H1 (cell line): Measurements from ENCODE around the gene PPP4R1. TPM values are rescaled to one million over a fixed set of nuclear protein-coding genes. Genes with fewer than 3 reads are reported as not detected.

Experiments used
- CTCF ChIA-PET: fragments of 300-600 bp; sonication (Branson Sonifier 250); formaldehyde crosslinking; loops from one replicate; lab custom pipeline; 2021; ENCODE audit not compliant: partially characterized antibody; lab: Charles Lee
- POLR2A ChIA-PET: fragments of 300-600 bp; sonication (Branson Sonifier 250); formaldehyde crosslinking; loops from one replicate; lab custom pipeline; 2021; ENCODE audit warnings: inconsistent platforms; ENCODE audit not compliant: partially characterized antibody; lab: Charles Lee
- DNase-seq, 2 experiments: peaks; one replicate each; pipeline versions ENCODE4 v3.0.0 to v3.0.0-alpha.2; 2010 to 2022; ENCODE audit warnings: low spot score in 2 of 2, low read depth in 1 of 2, mixed read lengths in 1 of 2
- FAIRE-seq: peaks from 2 replicates; lab custom pipeline; 2011; peaks lifted over from hg19 to GRCh38; lab: Jason Lieb, UNC
- H2AFZ ChIP-seq: 2 replicates; pipeline ENCODE4 v1.8.1; 2012; ENCODE audit warnings: low read length, inconsistent platforms
- H2AK5ac ChIP-seq: 2 replicates; pipeline ENCODE4 v1.6.1; 2013; ENCODE audit warnings: low read depth, low read length
- H2BK120ac ChIP-seq: replicated peaks from 2 replicates; pipeline ENCODE3; 2013; ENCODE audit warnings: low read depth, low read length, inconsistent platforms
- H2BK12ac ChIP-seq: 2 replicates; pipeline ENCODE4 v1.6.1; 2013; ENCODE audit warnings: low read depth, low read length
- H2BK15ac ChIP-seq: 2 replicates; pipeline ENCODE4 v1.6.1; 2013; ENCODE audit warnings: low read length
- H2BK20ac ChIP-seq: 2 replicates; pipeline ENCODE4 v1.6.1; 2013; ENCODE audit warnings: low read length
- H2BK5ac ChIP-seq: 2 replicates; pipeline ENCODE4 v1.6.1; 2013; ENCODE audit warnings: low read depth, low read length
- H3K14ac ChIP-seq: 2 replicates; pipeline ENCODE4 v1.6.1; 2013; ENCODE audit warnings: inconsistent platforms; ENCODE audit not compliant: insufficient read length
- H3K18ac ChIP-seq: 2 replicates; pipeline ENCODE4 v1.6.1; 2013; ENCODE audit warnings: low read length; ENCODE audit errors: extremely low read depth
- H3K23ac ChIP-seq: 2 replicates; pipeline ENCODE4 v1.6.1; 2013; ENCODE audit warnings: inconsistent platforms; ENCODE audit not compliant: insufficient read length
- H3K23me2 ChIP-seq: 2 replicates; pipeline ENCODE4 v1.6.1; 2013; ENCODE audit warnings: low read depth, low read length
- H3K27ac ChIP-seq: 2 replicates; pipeline ENCODE4 v1.6.1; 2011; ENCODE audit warnings: low read depth, low read length, inconsistent platforms
- H3K27me3 ChIP-seq, 4 experiments: replicated peaks in 1 of 4; 1 replicate in 1 of 4; 2 replicates in 3 of 4; pipeline versions ENCODE4 v1.6.1 to v1.8.1; 2011 to 2013; ENCODE audit warnings: low read length in 3 of 4, mild to moderate bottlenecking in 3 of 4, inconsistent platforms in 2 of 4, mixed read lengths in 2 of 4, moderate library complexity in 1 of 4; ENCODE audit not compliant: control insufficient read depth in 3 of 4, insufficient read depth in 3 of 4; ENCODE audit errors: extremely low read depth in 1 of 4
- H3K36me3 ChIP-seq, 4 experiments: 2 replicates each; pipeline versions ENCODE4 v1.6.1 to v1.8.1; 2011 to 2013; ENCODE audit warnings: mild to moderate bottlenecking in 4 of 4, low read length in 3 of 4, moderate library complexity in 2 of 4, control low read depth in 1 of 4, inconsistent platforms in 1 of 4; ENCODE audit not compliant: insufficient read depth in 4 of 4, control insufficient read depth in 2 of 4
- H3K4ac ChIP-seq: replicated peaks from 2 replicates; pipeline ENCODE3; 2013; ENCODE audit warnings: low read length, low read depth, mixed read lengths, inconsistent platforms; ENCODE audit not compliant: insufficient read length
- H3K4me1 ChIP-seq, 4 experiments: replicated peaks in 1 of 4; 1 replicate in 1 of 4; 2 replicates in 3 of 4; pipeline versions ENCODE4 v1.6.1 to v1.8.1; 2011 to 2013; ENCODE audit warnings: low read length in 3 of 4, inconsistent platforms in 2 of 4, mixed read lengths in 1 of 4; ENCODE audit not compliant: insufficient read depth in 4 of 4, control insufficient read depth in 3 of 4
- H3K4me2 ChIP-seq, 2 experiments: 2 replicates each; pipeline versions ENCODE4 v1.6.1 to v1.8.1; 2011 to 2013; ENCODE audit warnings: low read depth in 2 of 2, low read length in 2 of 2, control low read depth in 1 of 2, inconsistent platforms in 1 of 2, mild to moderate bottlenecking in 1 of 2; ENCODE audit not compliant: insufficient read depth in 1 of 2
- H3K4me3 ChIP-seq, 4 experiments: fragments of 200-600, 300-600 bp in 1 of 4; sonication (generic), shearing (Covaris generic), sonication (Bioruptor Twin) in 1 of 4; 2 replicates each; pipeline versions ENCODE4 v1.5.1 to v1.8.1; 2011 to 2016; ENCODE audit warnings: low read length in 4 of 4, low read depth in 3 of 4, control low read depth in 2 of 4, inconsistent platforms in 2 of 4, mild to moderate bottlenecking in 2 of 4, mixed read lengths in 1 of 4, moderate library complexity in 1 of 4; ENCODE audit not compliant: insufficient read depth in 2 of 4; ENCODE audit errors: extremely low read depth in 1 of 4
- H3K56ac ChIP-seq: replicated peaks from 2 replicates; pipeline ENCODE3; 2013; ENCODE audit warnings: low read depth, mild to moderate bottlenecking, mixed read lengths, low read length, inconsistent platforms; ENCODE audit not compliant: insufficient read length
- H3K79me1 ChIP-seq: 2 replicates; pipeline ENCODE4 v1.6.1; 2013; ENCODE audit warnings: low read depth, low read length, control low read depth
- H3K79me2 ChIP-seq, 2 experiments: 2 replicates each; pipeline versions ENCODE4 v1.6.1 to v1.8.1; 2012 to 2013; ENCODE audit warnings: low read length in 2 of 2, mild to moderate bottlenecking in 2 of 2, inconsistent platforms in 1 of 2; ENCODE audit not compliant: insufficient read depth in 2 of 2, control insufficient read depth in 1 of 2
- H3K9ac ChIP-seq, 4 experiments: replicated peaks in 1 of 4; 1 replicate in 1 of 4; 2 replicates in 3 of 4; pipeline versions ENCODE4 v1.6.1 to v1.8.1; 2011 to 2013; ENCODE audit warnings: low read depth in 3 of 4, low read length in 3 of 4, control low read depth in 2 of 4, mild to moderate bottlenecking in 2 of 4, moderate library complexity in 2 of 4, inconsistent platforms in 1 of 4; ENCODE audit errors: extremely low read depth in 1 of 4
- H3K9me3 ChIP-seq, 2 experiments: 2 replicates each; pipeline versions ENCODE4 v1.6.1 to v1.8.1; 2012 to 2013; ENCODE audit warnings: mild to moderate bottlenecking in 2 of 2, moderate library complexity in 2 of 2, control low read depth in 1 of 2, inconsistent platforms in 1 of 2, low read depth in 1 of 2, low read length in 1 of 2, mixed read lengths in 1 of 2; ENCODE audit not compliant: insufficient read depth in 2 of 2
- H4K20me1 ChIP-seq, 2 experiments: replicated peaks in 1 of 2; 2 replicates each; pipeline versions ENCODE3 to v1.8.1; 2011 to 2013; ENCODE audit warnings: inconsistent platforms in 2 of 2, low read length in 2 of 2, mild to moderate bottlenecking in 1 of 2; ENCODE audit not compliant: insufficient read depth in 2 of 2, control insufficient read depth in 1 of 2
- H4K5ac ChIP-seq: 2 replicates; pipeline ENCODE4 v1.6.1; 2013; ENCODE audit warnings: low read length, low read depth, mixed read lengths, inconsistent platforms; ENCODE audit not compliant: insufficient read length
- H4K8ac ChIP-seq: 2 replicates; pipeline ENCODE4 v1.8.0; 2013; ENCODE audit warnings: mild to moderate bottlenecking, moderate library complexity, low read length, inconsistent platforms; ENCODE audit not compliant: insufficient read depth; ENCODE audit errors: extremely low read depth
- H4K91ac ChIP-seq: replicated peaks from 2 replicates; pipeline ENCODE3; 2013; ENCODE audit warnings: low read length, mixed read lengths, inconsistent platforms; ENCODE audit not compliant: insufficient read length
- ATF2 ChIP-seq: IDR thresholded peaks from 2 replicates; pipeline ENCODE4 v1.6.1; 2012; ENCODE audit warnings: low read length, inconsistent platforms
- CBX5 ChIP-seq: fragments of 300-800, 300-1000 bp; sonication (generic); IDR thresholded peaks from 2 replicates; pipeline ENCODE4 v1.7.1; 2016; ENCODE audit warnings: antibody characterized with exemption, low read length, low read depth
- CTBP2 ChIP-seq: IDR thresholded peaks from 2 replicates; pipeline ENCODE4 v1.7.0; 2011; ENCODE audit warnings: borderline replicate concordance, mild to moderate bottlenecking, moderate library complexity, mixed read lengths, low read length; ENCODE audit not compliant: insufficient read depth, insufficient read length
- GABPA ChIP-seq: IDR thresholded peaks from 2 replicates; pipeline ENCODE4 v1.6.1; 2011; ENCODE audit warnings: mild to moderate bottlenecking, low read length, moderate library complexity, borderline replicate concordance; ENCODE audit not compliant: insufficient read depth
- HDAC2 ChIP-seq, 2 experiments: fragments of 300-600 bp in 1 of 2; sonication (generic) in 1 of 2; IDR thresholded peaks; 2 replicates each; pipeline ENCODE4 v1.6.1; 2011 to 2012; ENCODE audit warnings: low read depth in 2 of 2, low read length in 2 of 2, mild to moderate bottlenecking in 2 of 2, moderate library complexity in 2 of 2, borderline replicate concordance in 1 of 2, inconsistent platforms in 1 of 2
- POLR2AphosphoS5 ChIP-seq: IDR thresholded peaks from 2 replicates; pipeline ENCODE4 v1.6.1; 2011; ENCODE audit warnings: low read depth, low read length
- RXRA ChIP-seq: IDR thresholded peaks from 2 replicates; pipeline ENCODE4 v1.6.1; 2011; ENCODE audit warnings: low read depth, mild to moderate bottlenecking, low read length, moderate library complexity; ENCODE audit not compliant: insufficient read depth
- TAF1 ChIP-seq: IDR thresholded peaks from 2 replicates; pipeline ENCODE4 v1.6.1; 2011; ENCODE audit warnings: mild to moderate bottlenecking, low read depth, low read length
- TAF7 ChIP-seq: optimal IDR thresholded peaks from 2 replicates; pipeline ENCODE3; 2011; ENCODE audit warnings: low read depth, mild to moderate bottlenecking, inconsistent platforms, low read length, moderate library complexity, borderline replicate concordance
- TCF12 ChIP-seq: IDR thresholded peaks from 2 replicates; pipeline ENCODE4 v1.6.1; 2011; ENCODE audit warnings: low read depth, mild to moderate bottlenecking, low read length
- WGBS, 2 experiments: shearing (Covaris generic) in 1 of 2; methylation state at CpG; one replicate each; pipeline versions ENCODE4 v1.1.6 to v1.1.7; 2013 to 2015; ENCODE audit warnings: low lambda C conversion rate in 2 of 2, mixed read lengths in 2 of 2, inconsistent platforms in 1 of 2, low coverage in 1 of 2, missing lambda C conversion rate in 1 of 2; ENCODE audit not compliant: insufficient replicate concordance in 2 of 2, insufficient coverage in 1 of 2, insufficient read length in 1 of 2; ENCODE audit errors: extremely low coverage in 1 of 2, missing lambda C conversion rate in 1 of 2; 5-methylcytosine and 5-hydroxymethylcytosine counted together
- polyA plus RNA-seq, 7 experiments: library from polyadenylated mRNA; depleted of rRNA in 3 of 7; stranded (reverse) in 5 of 7; unstranded in 2 of 7; fragments of >200 nt in 5 of 7; fragments of 200-250 nt in 2 of 7; gene quantifications; 1 replicate in 5 of 7; 2 replicates in 1 of 7; 4 replicates in 1 of 7; pipeline versions ENCODE4 v1.2.1 to v1.2.3, GENCODE V29; 2011 to 2013; ENCODE audit warnings: missing spikeins in 2 of 7, mixed read lengths in 2 of 7
- total RNA-seq: library from RNA; stranded (reverse); fragmentation: NEBNext Ultra II Directional; extraction: Animal tissue kit (Norgen Biotek cat#: 25700); gene quantifications from 2 replicates; pipeline ENCODE4 v1.2.1, GENCODE V29; 2021

Gene PPP4R1
- total and polyA plus RNA-seq, 2 of the 8 experiments (the other 6 are each of a cell fraction or from before 2014, with no cell fraction given) = 67.4 to 96.1 TPM

GRCh38 chr18:9562584-9562983 is 51.8 kb downstream of the PPP4R1 start:
- FAIRE-seq = no peak

More at GRCh38 chr18:9562584-9562983, 51.8 kb downstream of the PPP4R1 start:
- peaks cover 5 to 48% (median 27%) of the 10 kb centered on the region in 4 experiments for H3K36me3 ChIP-seq
- H3K4ac ChIP-seq = no peak overlapping the region
- H2BK15ac ChIP-seq = no peak overlapping the region
- H2AK5ac ChIP-seq = no peak overlapping the region
- H2BK5ac ChIP-seq = no peak overlapping the region
- ChIA-PET CTCF (interaction anchor here (0.7 to 5.6 kb wide), 3 partner anchors 12 to 49 kb away, joined by 3 to 42 read pairs (median 3); no protein-coding TSS in a partner anchor), POLR2A (interaction anchor here (0.7 kb wide), 1 partner anchor 40 kb away, joined by 3 read pairs; no protein-coding TSS in a partner anchor)
- no peak overlapping the region for H3K56ac ChIP-seq
- no peak overlapping the region for H4K5ac ChIP-seq
- H3K14ac ChIP-seq = no peak overlapping the region
- H3K4me2 ChIP-seq = no peak overlapping the region
- no peak overlapping the region for H3K9ac ChIP-seq
- DNase-seq = no peak
- H3K79me1 ChIP-seq = no peaks in the 10 kb centered on the region
- no peaks in the 10 kb centered on the region for H3K9me3 ChIP-seq
- TF ChIP-seq RXRA = no peak
- TF ChIP-seq HDAC2 (IDR thresholded peaks at IDR 0.05; ENCODE audit: borderline replicate concordance in 1 of 2, low read depth in 2 of 2, low read length in 2 of 2) = no peak
- no peak for TF ChIP-seq TAF1
- TF ChIP-seq CTBP2 = no peak
- TF ChIP-seq CBX5 = no peak
- TF ChIP-seq POLR2AphosphoS5 = no peak
- no peak for TF ChIP-seq GABPA
- TF ChIP-seq TCF12 = no peak
- no peak for TF ChIP-seq ATF2
- no peak for TF ChIP-seq TAF7
- H3K23me2 ChIP-seq = no peaks in the 10 kb centered on the region
- H2BK120ac ChIP-seq = no peak overlapping the region
- H3K4me1 ChIP-seq = no peaks in the 10 kb centered on the region
- no peak overlapping the region for H4K8ac ChIP-seq
- H2BK20ac ChIP-seq = no peak overlapping the region
- no peaks in the 10 kb centered on the region for H3K79me2 ChIP-seq
- H4K91ac ChIP-seq = no peak overlapping the region
- H3K27me3 ChIP-seq = peaks cover 0 to 1% (median 0%) of the 10 kb centered on the region in 4 experiments; a peak in 1 of 7 replicates
- no peak overlapping the region for H2BK12ac ChIP-seq
- 94% methylated on average over 4 of the region's 4 CpGs; no CpG with 5 or more reads in 1 of the 2 experiments for WGBS, 2 experiments
- no peak overlapping the region for H3K27ac ChIP-seq
- no peak overlapping the region for H3K23ac ChIP-seq
- no peak overlapping the region for H3K4me3 ChIP-seq
- H3K18ac ChIP-seq = no peak overlapping the region
- no peaks in the 10 kb centered on the region for H4K20me1 ChIP-seq
- no peak overlapping the region for H2AFZ ChIP-seq
